Stimulated activated naive CD8-positive, alpha-beta T cell treated with anti-CD3 and anti-CD28 coated beads, Interleukin-15, amount 100 ng/mL, for 72 hours (primary cell): ENCODE measurements around the gene GPX4.

Experiments
- ATAC-seq: fragments of 150-1000 bp; cut with Tn5 transposase; 2 replicates; pipeline ENCODE4 v1.10.0; 2021; ENCODE audit warnings: mild to moderate bottlenecking, moderate library complexity
- DNase-seq, 2 donors: peaks; one replicate each; pipeline ENCODE4 v3.0.0; 2021 to 2022
- H3K27ac Mint-ChIP-seq, 2 donors: one replicate each; pipeline ENCODE4 v1.8.0; 2022; ENCODE audit warnings: mild to moderate bottlenecking in 2 of 2, mixed read lengths in 2 of 2, moderate library complexity in 2 of 2
- H3K27me3 Mint-ChIP-seq: one replicate; pipeline ENCODE4 v1.8.0; 2022; ENCODE audit warnings: mixed read lengths
- H3K4me1 Mint-ChIP-seq: one replicate; pipeline ENCODE4 v1.8.0; 2022; ENCODE audit warnings: mild to moderate bottlenecking, mixed read lengths
- H3K4me3 Mint-ChIP-seq, 2 donors: one replicate each; pipeline ENCODE4 v1.8.0; 2022; ENCODE audit warnings: mild to moderate bottlenecking in 2 of 2, mixed read lengths in 2 of 2, moderate library complexity in 1 of 2
- H3K9me3 Mint-ChIP-seq, 2 donors: one replicate each; pipeline ENCODE4 v1.8.0; 2022; ENCODE audit warnings: mixed read lengths in 2 of 2

The GPX4 gene

DNA sequence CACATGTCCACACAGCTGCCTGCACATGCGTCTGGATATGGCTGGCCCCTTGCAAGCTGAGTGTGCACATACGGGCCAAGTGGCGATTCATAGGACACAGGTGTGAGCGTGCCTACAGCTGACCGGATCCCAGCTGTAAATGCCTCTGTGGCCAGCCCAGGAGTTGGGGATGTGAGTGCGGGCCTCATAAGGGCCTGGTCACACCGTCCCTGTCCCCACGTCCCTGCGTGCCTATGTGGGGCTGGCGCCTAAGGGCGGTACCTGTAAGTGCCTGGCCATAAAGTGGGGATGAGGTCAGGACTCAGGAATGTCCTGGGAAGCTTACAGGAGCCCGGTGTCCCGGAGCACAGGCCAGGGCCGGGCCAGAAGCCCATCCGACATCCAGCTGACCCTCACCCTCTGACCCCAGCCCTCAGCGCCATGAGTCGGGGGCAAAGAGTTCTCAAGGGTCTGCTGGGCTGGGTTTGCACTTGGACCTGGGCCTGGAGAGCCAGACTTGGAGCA is 38.1 kb upstream of the GPX4 start:
- Mint-ChIP-seq H3K4me1 (peaks cover 57% of the 10 kb centered on the region), H3K27me3 (no peaks in the 10 kb centered on the region), H3K27ac (no peak overlapping the region), H3K9me3 (no peaks in the 10 kb centered on the region), H3K4me3 (peak overlapping the region; percentile 64 to 93)
- ATAC-seq (no peak), DNase-seq (no peak)

DNA sequence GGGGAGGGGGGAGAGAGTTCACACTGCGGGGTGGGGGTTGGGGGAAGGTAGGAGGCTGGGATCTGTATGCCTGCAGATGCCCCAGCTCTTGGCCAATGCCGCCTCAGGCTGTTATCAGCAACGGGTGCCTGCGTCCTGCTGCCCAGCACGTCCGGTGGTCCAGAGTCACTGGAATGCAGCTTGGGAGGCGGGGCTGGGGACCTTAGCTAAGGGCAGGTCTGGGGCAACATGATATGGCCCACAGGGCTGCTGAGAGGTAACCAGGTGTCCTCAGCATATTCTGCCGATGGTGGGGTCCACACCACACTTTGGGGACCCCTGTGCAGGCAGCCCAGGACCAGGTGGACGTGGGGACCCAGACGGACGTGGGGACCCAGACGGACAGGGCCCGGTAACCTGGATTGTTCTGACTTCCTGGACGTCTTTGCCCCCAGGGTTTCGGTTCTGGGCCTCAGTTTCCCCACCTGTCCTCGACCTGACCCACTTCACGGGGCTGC is 37.5 kb upstream of the GPX4 start:
- Mint-ChIP-seq H3K4me1 (peaks cover 57% of the 10 kb centered on the region), H3K4me3 (peak overlapping the region; percentile 71 to 93), H3K9me3 (no peaks in the 10 kb centered on the region), H3K27me3 (no peaks in the 10 kb centered on the region), H3K27ac (no peak overlapping the region)
- DNase-seq (no peak), ATAC-seq (no peak)

DNA sequence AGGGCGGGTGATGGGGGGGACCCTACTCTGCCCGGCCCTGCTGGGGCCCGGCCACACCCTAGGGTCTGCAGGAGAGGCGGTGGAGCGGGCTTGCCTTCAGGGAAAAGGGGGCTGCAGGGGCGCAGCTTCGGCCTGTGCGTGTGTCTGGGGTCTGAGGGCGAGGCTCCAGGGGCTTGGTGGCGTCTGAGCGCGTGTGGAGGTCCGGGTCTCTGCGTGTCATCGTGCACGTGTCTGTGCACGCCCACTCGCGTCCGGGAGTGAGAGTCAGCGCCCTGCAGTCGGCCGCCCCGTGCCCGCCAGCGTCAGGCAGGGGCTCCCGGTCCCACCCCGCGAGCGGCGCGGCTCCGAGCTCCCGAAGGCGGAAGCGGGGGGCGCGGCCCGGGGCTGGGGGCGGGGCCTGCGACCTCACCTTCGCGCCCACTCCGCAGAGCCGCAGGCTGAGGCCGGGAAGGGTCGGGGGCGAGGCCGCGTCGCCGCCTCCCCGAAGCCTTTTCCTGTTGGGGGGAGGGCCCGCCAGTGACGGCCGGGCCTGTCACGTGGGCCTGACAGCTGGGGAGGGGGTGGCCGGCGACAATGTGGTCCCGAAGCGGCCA is 37.0 kb upstream of the GPX4 start, which contains the start of gene ARHGAP45:
Gene ARHGAP45, plus strand, starts transcription at position 420 of the 593 bp plus-strand sequence. CDS start 239 bp downstream, outside the sequence.
- peak within 1 kb of the TSS; percentile 93 to 98 for H3K27ac Mint-ChIP-seq
- peak; percentile 90 for DNase-seq
- H3K9me3 Mint-ChIP-seq, result no peaks in the 10 kb centered on the region
- H3K4me1 Mint-ChIP-seq, result peaks cover 61% of the 10 kb centered on the region
- ATAC-seq, result peak; percentile 69
- no peaks in the 10 kb centered on the region for H3K27me3 Mint-ChIP-seq
- H3K4me3 Mint-ChIP-seq, result peak within 1 kb of the TSS; percentile 93

DNA sequence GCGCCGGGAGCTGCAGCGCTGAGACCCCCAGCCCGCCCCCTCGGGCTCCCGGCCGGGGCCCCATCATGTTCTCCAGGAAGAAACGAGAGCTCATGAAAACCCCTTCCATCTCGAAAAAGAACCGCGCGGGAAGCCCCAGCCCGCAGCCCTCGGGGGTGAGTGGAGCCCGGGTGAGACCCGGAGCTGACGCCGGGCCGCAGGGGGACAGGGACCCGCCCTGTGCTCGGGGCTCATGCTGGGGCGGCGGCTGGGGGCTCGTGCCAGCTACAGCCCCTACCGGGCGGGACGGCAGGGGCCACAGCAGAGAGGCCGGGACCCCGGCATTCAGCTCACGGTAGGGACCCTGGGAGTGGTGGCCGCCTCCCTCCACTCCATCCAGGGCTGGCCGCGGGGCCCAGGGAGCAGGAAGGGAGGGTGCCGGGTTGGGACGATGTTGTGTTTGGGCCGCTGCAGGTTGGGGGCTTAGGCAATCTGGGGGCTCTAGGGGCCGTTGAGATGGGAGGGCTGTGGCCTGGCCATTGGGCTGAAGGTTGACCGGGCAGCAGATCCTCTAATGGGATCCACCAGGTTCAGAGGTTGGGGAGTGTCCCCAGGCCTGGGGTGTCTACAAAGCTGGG is 36.3 kb upstream of the GPX4 start:
- H3K4me3 Mint-ChIP-seq, result peak overlapping the region; percentile 93
- peak; percentile 85 for DNase-seq
- ATAC-seq, result peak; percentile 74
- H3K27ac Mint-ChIP-seq, result peak overlapping the region; percentile 93 to 98
- H3K27me3 Mint-ChIP-seq, result no peaks in the 10 kb centered on the region
- peaks cover 67% of the 10 kb centered on the region for H3K4me1 Mint-ChIP-seq
- no peaks in the 10 kb centered on the region for H3K9me3 Mint-ChIP-seq

DNA sequence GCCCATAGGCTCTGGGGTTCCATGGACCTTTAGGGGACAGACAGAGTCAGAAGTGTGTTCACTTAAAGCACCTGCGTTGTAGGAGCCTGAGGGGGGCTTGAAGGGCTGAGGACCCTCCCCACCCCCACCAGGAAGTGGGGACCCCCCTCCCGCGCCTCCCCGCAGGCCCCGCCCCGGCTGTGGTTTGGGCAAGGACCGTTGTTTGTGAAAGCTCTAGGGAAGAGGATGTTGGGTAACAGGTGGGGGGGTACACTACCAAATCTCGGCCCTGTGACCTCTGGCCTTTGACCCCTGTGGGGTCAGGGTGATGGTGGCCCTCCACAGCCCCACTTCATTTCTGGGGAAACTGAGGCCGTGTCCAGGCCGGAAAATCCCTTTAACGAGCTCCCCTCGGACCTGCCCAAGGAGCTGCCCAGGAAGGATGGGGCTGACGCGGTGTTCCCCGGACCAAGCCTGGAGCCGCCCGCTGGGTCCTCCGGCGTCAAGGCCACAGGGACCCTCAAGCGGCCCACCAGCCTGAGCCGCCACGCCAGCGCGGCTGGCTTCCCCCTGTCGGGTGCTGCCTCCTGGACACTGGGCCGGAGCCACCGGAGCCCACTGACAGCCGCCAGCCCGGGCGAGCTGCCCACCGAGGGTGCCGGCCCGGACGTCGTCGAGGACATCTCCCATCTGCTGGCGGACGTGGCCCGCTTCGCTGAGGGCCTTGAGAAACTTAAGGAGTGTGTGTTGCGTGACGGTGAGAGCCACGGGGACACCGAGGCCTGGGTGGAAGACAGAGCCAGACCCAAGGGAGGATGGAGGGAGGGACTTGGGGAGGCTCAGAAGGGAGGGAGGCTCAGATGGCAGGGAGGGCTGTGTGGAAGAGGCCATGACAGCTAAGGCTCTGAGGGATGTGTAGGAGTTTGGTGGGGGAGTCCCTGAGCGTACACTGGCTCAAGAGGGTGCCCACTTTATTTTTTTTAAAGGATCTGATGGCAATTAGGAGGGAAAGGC is 35.5 kb upstream of the GPX4 start:
- Mint-ChIP-seq H3K4me3 (peak overlapping the region; percentile 93), H3K9me3 (no peaks in the 10 kb centered on the region), H3K27ac (peak overlapping the region; percentile 94 to 98), H3K27me3 (no peaks in the 10 kb centered on the region), H3K4me1 (peaks cover 73% of the 10 kb centered on the region)
- ATAC-seq (peak; percentile 27), DNase-seq (peak; percentile 60 to 75)

DNA sequence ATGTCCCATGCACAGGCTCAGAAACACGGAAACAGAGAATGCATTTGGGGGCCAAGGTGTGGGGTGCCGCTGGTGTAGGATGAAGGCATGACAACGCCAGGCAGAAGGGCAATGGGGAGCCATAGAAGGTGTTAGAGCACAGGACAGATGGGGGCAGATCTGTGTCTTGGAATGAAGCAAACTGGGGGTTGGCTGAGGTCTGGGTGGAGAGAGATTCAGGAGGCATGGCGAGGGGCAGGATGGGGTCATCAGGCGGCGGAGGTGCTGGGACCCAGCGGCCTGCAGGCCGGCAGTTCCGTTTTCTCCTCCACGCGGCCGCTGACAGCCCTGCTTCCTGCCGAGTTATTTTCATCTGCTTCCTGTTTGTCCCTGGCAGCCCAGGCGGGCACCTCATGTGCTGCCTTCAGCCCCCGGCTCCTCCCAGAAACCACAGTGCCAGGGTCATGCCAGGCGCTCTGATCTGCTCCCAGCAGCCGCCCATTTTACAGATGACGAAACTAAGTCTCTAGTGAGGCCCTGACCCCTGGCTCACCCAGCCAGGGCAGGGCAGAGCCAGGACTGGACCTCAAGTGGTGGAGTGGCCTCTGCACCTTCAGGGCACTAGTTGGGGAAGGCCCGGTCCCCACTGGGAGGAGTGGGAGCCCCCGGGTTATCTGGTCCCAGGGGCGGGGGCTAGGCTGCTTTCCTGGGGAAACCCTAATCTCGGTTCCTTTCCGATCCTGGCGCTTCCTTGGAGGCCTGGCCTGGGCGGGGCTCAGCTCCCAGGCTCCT is 34.6 kb upstream of the GPX4 start:
- Mint-ChIP-seq H3K9me3 (no peaks in the 10 kb centered on the region), H3K27me3 (no peaks in the 10 kb centered on the region), H3K4me1 (peaks cover 73% of the 10 kb centered on the region), H3K27ac (peak overlapping the region; percentile 94 to 97), H3K4me3 (peak overlapping the region; percentile 93)
- DNase-seq (peak; percentile 39 to 74), ATAC-seq (peak; percentile 24)

DNA sequence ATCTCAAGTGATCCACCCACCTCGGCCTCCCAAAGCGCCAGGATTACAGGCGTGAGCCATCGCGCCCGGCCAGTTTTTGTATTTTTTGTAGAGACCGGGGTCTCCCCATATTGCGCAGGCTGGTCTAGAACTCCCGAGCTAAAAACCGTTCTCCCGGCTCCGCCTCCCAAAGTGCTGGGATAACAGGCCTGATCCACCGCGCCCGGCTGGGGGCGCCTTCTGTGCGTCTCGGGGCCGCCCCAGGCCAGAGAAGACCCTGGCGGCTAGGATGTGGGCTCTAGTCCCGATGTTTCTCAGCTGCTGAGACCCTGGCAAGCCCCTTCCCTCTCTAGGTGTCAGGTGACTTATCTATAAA is 33.2 kb upstream of the GPX4 start:
- no peak overlapping the region for H3K27ac Mint-ChIP-seq
- H3K4me3 Mint-ChIP-seq, result peak overlapping the region; percentile 93

DNA sequence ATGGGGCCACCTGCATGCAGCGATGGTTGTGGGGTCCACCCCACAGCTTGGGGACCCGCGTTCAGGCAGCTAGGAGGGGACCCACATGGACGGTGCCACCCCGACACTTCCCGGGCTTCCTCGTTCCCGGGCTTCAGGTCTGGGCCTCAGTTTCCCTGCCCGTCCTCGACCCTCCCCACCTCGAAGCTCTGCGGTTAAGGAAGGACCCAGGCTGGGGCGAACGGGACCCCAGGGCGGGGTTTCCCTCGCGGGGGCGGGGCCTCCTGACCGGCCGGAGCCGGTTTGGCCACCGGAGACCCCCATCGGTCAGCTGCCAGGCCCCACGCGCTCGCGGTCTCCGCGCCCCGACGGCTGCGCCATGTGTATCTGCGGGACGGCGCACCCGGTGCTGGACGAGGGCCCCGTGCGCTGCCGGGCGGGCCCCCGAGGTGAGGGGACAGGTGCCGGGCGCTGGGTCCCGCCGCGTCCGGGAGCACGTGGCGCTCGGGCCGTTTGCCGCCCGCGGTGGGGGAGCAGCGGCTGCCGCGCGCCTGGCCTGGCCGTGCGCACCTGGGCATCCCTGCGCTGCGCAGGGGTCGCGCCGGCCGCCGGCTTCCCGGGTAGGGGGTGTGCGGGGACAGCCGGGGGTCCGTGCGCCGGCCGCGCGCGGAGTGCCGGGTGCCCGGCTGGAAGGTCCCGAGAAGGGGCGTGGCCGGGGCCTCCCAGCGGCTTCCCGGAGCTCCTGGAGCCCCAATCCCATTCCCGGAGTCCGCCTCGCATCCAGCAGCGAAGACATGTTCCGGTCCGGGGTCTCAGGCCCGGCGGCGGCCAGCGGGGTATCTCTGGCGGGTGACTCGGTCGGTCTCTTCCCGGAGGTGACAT is 32.6 kb upstream of the GPX4 start:
- Mint-ChIP-seq H3K4me3 (peak overlapping the region; percentile 70 to 79), H3K9me3 (no peaks in the 10 kb centered on the region), H3K27me3 (no peaks in the 10 kb centered on the region), H3K27ac (no peak overlapping the region), H3K4me1 (peaks cover 68% of the 10 kb centered on the region)
- no peak for DNase-seq
- ATAC-seq, result no peak

More for the DNA sequence above, 33.2 kb upstream of the GPX4 start:
- Mint-ChIP-seq H3K27me3 (no peaks in the 10 kb centered on the region), H3K9me3 (no peaks in the 10 kb centered on the region), H3K4me1 (peaks cover 68% of the 10 kb centered on the region)
- ATAC-seq, result no peak
- no peak for DNase-seq

DNA sequence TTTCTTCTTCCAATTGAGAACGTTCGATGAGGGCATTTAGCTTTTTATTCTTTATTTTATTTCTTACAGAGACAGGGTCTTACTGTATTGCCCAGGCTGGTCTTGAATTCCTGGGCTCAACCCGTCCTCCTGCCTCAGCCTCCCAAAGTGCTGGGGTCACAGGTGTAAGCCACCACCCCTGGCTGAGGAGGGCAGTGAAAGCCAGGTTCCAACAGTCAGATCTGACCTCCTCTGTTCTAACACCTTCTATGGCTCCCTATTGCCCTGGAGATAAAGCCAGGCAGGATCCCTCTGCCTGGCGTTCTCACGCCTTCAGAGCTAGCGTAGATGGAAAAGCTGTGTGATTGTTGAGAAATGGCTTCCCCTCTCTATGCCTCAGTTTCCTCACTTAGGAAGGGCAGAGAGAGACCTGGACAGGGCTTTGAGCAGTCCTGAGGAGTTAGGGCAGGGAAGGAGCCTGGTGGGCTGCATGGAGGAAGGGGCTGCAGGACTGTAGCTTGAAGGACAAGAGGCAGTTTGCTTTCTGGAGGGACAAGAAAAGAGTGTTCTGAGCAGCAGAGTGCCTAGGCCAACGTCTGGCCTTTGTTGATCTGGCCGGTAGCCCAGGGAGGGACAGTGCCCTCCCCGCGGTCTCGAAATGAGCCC is 31.3 kb upstream of the GPX4 start:
- Mint-ChIP-seq H3K27me3 (no peaks in the 10 kb centered on the region), H3K27ac (peak overlapping the region in 1 of 2 donors; percentile 31), H3K4me3 (peak overlapping the region; percentile 70 to 79), H3K4me1 (peaks cover 73% of the 10 kb centered on the region), H3K9me3 (no peaks in the 10 kb centered on the region)
- ATAC-seq (no peak), DNase-seq (no peak)

DNA sequence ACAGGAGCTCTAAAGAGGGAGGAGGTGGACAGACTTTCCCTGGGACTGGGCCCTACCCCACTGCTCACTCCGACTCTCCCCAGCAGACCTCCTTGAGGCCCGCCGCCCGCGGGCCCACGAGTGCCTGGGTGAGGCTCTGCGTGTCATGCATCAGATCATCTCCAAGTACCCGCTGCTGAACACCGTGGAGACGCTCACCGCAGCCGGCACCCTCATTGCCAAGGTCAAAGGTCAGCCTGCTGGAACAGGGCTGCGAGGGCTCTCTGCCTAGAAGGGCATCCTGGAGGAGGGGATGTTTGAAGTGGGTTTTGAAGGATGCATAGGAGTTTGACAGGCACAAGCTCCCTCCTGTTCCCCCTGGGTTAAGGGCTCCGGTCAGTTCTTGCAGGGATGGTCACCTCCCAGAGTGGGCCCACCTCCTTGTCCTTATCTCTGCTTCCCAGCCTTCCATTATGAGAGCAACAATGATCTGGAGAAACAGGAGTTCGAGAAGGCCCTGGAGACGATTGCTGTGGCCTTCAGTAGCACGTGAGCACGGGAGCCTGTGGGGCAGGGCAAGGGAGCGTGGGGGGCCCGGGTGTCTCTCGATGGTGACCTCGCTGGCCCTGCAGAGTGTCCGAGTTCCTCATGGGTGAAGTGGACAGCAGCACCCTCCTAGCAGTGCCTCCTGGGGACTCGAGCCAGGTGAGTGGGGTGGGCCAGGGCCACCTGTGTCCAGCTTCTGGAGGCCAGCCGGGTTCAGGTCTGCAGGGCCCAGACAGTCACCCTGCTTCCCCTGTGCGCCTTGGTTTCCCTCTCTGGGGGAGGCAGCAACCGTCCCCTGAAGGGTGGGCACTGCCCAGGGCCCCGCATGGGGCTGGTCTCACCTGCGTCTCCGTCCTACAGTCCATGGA is 30.5 kb upstream of the GPX4 start:
- peak in 1 of 2 donors; percentile 30 for DNase-seq
- peaks cover 81% of the 10 kb centered on the region for H3K4me1 Mint-ChIP-seq
- H3K27me3 Mint-ChIP-seq, result no peaks in the 10 kb centered on the region
- H3K9me3 Mint-ChIP-seq, result no peaks in the 10 kb centered on the region
- no peak for ATAC-seq
- no peak overlapping the region for H3K27ac Mint-ChIP-seq
- H3K4me3 Mint-ChIP-seq, result peak overlapping the region; percentile 9 to 83

DNA sequence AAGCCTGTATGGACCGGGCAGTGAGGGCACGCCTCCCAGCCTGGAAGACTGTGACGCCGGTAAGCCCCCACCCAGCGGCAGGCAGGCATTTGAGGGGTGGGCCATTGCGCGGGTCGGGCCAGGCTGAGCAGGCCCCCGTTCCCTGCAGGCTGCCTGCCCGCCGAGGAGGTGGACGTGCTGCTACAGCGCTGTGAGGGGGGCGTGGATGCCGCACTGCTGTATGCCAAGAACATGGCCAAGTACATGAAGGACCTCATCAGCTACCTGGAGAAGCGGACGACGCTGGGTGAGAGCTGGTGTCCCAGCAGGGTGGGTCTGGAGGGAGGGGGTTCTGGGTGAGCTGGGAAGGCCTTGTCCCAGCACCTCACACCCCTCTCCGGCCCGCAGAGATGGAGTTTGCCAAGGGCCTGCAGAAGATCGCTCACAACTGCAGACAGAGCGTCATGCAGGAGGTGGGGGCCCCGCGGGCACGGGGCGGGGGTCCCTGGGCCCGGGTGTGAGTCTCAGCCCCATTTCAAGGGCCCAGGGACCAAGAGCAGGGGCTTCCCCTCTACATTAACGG is 29.8 kb upstream of the GPX4 start:
- peak; percentile 1 for ATAC-seq
- peaks cover 77% of the 10 kb centered on the region for H3K4me1 Mint-ChIP-seq
- no peaks in the 10 kb centered on the region for H3K27me3 Mint-ChIP-seq
- peak overlapping the region in 1 of 2 donors; percentile 95 for H3K27ac Mint-ChIP-seq
- DNase-seq, result peak in 1 of 2 donors; percentile 49
- H3K4me3 Mint-ChIP-seq, result peak overlapping the region; percentile 62 to 83
- H3K9me3 Mint-ChIP-seq, result no peaks in the 10 kb centered on the region

DNA sequence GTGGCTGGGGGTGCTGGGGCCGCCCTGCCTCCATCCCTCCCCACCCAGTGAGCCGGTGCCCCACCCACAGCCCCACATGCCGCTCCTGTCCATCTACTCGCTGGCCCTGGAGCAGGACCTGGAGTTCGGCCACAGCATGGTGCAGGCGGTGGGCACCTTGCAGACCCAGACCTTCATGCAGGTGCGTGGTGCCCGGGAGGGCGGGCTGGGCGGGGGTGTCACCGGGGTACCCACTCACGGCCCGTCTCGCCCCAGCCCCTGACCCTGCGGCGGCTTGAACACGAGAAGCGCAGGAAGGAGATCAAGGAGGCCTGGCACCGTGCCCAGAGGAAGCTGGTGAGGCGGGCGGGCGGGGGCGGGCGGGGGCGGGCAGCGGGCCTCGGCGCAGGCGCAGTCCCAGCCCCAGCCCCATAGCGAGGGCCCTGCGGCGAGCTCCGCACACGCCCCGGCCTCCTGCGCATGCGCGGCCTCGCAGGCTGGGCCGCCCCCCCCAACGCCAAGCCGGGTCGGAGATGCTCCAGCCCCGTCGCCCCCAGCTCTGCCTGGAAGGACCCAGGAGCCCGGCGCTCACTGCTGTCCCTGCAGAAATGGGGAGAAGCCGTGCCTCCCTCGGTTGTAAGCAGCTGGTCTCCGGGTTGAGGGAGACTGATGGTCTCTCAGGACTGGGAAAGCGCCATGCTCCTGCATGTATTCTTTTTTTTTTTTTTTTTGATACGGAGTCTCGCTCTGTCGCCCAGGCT is 29.1 kb upstream of the GPX4 start:
- H3K9me3 Mint-ChIP-seq, result no peaks in the 10 kb centered on the region
- peaks cover 75% of the 10 kb centered on the region for H3K4me1 Mint-ChIP-seq
- DNase-seq (peak; percentile 84 to 88), ATAC-seq (peak; percentile 40)
- no peaks in the 10 kb centered on the region for H3K27me3 Mint-ChIP-seq
- H3K27ac Mint-ChIP-seq, result no peak overlapping the region
- H3K4me3 Mint-ChIP-seq, result peak overlapping the region; percentile 73 to 83
